T-cell (primary cell): ENCODE results near the gene NEURL1. TPM values are rescaled to one million over a fixed set of nuclear protein-coding genes. Genes with fewer than 3 reads are reported as not detected.

ENCODE experiments used
- ATAC-seq, 4 experiments: fragments of 200-7000 bp in 3 of 4; fragments of 150-1000 bp in 1 of 4; cut with Tn5 transposase; replicated peaks in 1 of 4; 1 replicate in 3 of 4; 2 replicates in 1 of 4; pipeline ENCODE4 v1.10.0; 2021; ENCODE audit warnings: moderate library complexity in 3 of 4, mild to moderate bottlenecking in 2 of 4, moderate number of reproducible peaks in 1 of 4
- CTCF ChIA-PET, 2 donors: fragments of 300-600 bp; sonication (Branson Sonifier 250); formaldehyde crosslinking; loops; one replicate each; lab custom pipeline; 2022; ENCODE audit warnings: antibody characterized with exemption in 2 of 2; lab: Charles Lee
- POLR2A ChIA-PET, 2 donors: fragments of 300-600 bp; sonication (Branson Sonifier 250); formaldehyde crosslinking; loops; one replicate each; lab custom pipeline; 2022; ENCODE audit warnings: antibody characterized with exemption in 2 of 2; lab: Charles Lee
- DNase-seq, 35 experiments: peaks; one replicate each; pipeline versions ENCODE4 v3.0.0 to v3.0.0-alpha.2; 2013 to 2023
- H3K27ac ChIP-seq: one replicate; pipeline ENCODE4 v1.5.1; 2013; ENCODE audit warnings: low read length
- H3K27me3 ChIP-seq, 2 experiments: replicated peaks in 1 of 2; 1 replicate in 1 of 2; 2 replicates in 1 of 2; pipeline versions ENCODE4 v1.6.1 to v1.7.0; 2013; ENCODE audit warnings: low read length in 1 of 2, mixed read lengths in 1 of 2; ENCODE audit not compliant: control insufficient read depth in 2 of 2, insufficient read depth in 2 of 2; ENCODE audit errors: extremely low read depth in 1 of 2
- H3K36me3 ChIP-seq, 2 donors: 1 replicate in 1 of 2; 2 replicates in 1 of 2; pipeline versions ENCODE4 v1.6.1 to v1.7.0; 2013; ENCODE audit warnings: low read length in 1 of 2; ENCODE audit not compliant: control insufficient read depth in 2 of 2, insufficient read depth in 1 of 2; ENCODE audit errors: extremely low read depth in 1 of 2
- H3K4me1 ChIP-seq, 2 experiments: 1 replicate in 1 of 2; 2 replicates in 1 of 2; pipeline versions ENCODE4 v1.6.1 to v1.7.0; 2013; ENCODE audit warnings: low read length in 2 of 2, mixed read lengths in 1 of 2; ENCODE audit not compliant: insufficient read depth in 2 of 2, control insufficient read depth in 1 of 2; ENCODE audit errors: extremely low read depth in 1 of 2
- H3K4me3 ChIP-seq, 2 donors: 1 replicate in 1 of 2; 2 replicates in 1 of 2; pipeline versions ENCODE4 v1.5.1 to v1.7.0; 2013; ENCODE audit warnings: mild to moderate bottlenecking in 2 of 2, low read length in 1 of 2, moderate library complexity in 1 of 2; ENCODE audit not compliant: control insufficient read depth in 1 of 2; ENCODE audit errors: extremely low read depth in 1 of 2
- H3K9me3 ChIP-seq: 2 replicates; pipeline ENCODE4 v1.7.0; 2013
- H3K27ac Mint-ChIP-seq, 2 donors: one replicate each; pipeline ENCODE4 v1.8.0; 2020 to 2021; ENCODE audit warnings: mild to moderate bottlenecking in 2 of 2, mixed read lengths in 2 of 2
- H3K27me3 Mint-ChIP-seq, 2 donors: one replicate each; pipeline ENCODE4 v1.8.0; 2021 to 2022; ENCODE audit warnings: mixed read lengths in 2 of 2
- H3K36me3 Mint-ChIP-seq: one replicate; pipeline ENCODE4 v1.8.0; 2021; ENCODE audit warnings: mixed read lengths
- H3K4me1 Mint-ChIP-seq, 3 donors: one replicate each; pipeline ENCODE4 v1.8.0; 2020 to 2022; ENCODE audit warnings: mixed read lengths in 3 of 3, mild to moderate bottlenecking in 1 of 3
- H3K4me3 Mint-ChIP-seq, 3 donors: one replicate each; pipeline ENCODE4 v1.8.0; 2020 to 2022; ENCODE audit warnings: mild to moderate bottlenecking in 3 of 3, mixed read lengths in 3 of 3, moderate library complexity in 3 of 3
- H3K9me3 Mint-ChIP-seq, 3 donors: one replicate each; pipeline ENCODE4 v1.8.0; 2020 to 2022; ENCODE audit warnings: mixed read lengths in 3 of 3
- WGBS: methylation state at CpG from one replicate; pipeline ENCODE4 v1.1.5; 2013; ENCODE audit warnings: missing lambda C conversion rate; ENCODE audit not compliant: insufficient coverage; 5-methylcytosine and 5-hydroxymethylcytosine counted together
- total RNA-seq, 35 experiments: library from RNA in 6 of 35; stranded (reverse) in 6 of 35; fragments of 120-200 nt in 1 of 35; gene quantifications; one replicate each; pipeline versions ENCODE4 v1.2.1 to v1.2.4 and lab custom pipeline; 2013 to 2026

NEURL1 gene, protein sequence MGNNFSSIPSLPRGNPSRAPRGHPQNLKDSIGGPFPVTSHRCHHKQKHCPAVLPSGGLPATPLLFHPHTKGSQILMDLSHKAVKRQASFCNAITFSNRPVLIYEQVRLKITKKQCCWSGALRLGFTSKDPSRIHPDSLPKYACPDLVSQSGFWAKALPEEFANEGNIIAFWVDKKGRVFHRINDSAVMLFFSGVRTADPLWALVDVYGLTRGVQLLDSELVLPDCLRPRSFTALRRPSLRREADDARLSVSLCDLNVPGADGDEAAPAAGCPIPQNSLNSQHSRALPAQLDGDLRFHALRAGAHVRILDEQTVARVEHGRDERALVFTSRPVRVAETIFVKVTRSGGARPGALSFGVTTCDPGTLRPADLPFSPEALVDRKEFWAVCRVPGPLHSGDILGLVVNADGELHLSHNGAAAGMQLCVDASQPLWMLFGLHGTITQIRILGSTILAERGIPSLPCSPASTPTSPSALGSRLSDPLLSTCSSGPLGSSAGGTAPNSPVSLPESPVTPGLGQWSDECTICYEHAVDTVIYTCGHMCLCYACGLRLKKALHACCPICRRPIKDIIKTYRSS
- total RNA-seq: 1 to 10 TPM in 1 of 5 donors, under 1 TPM in 4; 0.46 to 1.7 (median 0.84) TPM
- 0.50 TPM for total RNA-seq (2013)
- total RNA-seq (lab: John Stamatoyannopoulos, UW): 0.26 to 10.3 (median 1.7) reads per million in 29 experiments

GRCh38 chr10:103493362-103493915 is at the start of gene NEURL1:
TSS of gene NEURL1 (plus strand) at chr10:103493705. CDS start at chr10:103494388, 683 bp downstream.
- Mint-ChIP-seq H3K36me3 (no peaks in the 10 kb centered on the region), H3K27me3 (peaks cover 44 to 48% of the 10 kb centered on the region in 2 donors), H3K4me3 (peak within 1 kb of the TSS; percentile 74 to 83 (median 80)), H3K27ac (no peak within 1 kb of the TSS), H3K9me3 (no peaks in the 10 kb centered on the region), H3K4me1 (peaks cover 11 to 27% (median 17%) of the 10 kb centered on the region in 3 donors)
- Histone ChIP-seq H3K27ac (no peak within 1 kb of the TSS), H3K27me3 (peaks cover 3 to 45% of the 10 kb centered on the region in 2 experiments), H3K9me3 (no peaks in the 10 kb centered on the region), H3K4me1 (peaks cover 0 to 24% of the 10 kb centered on the region in 2 experiments), H3K36me3 (no peaks in the 10 kb centered on the region), H3K4me3 (peak within 1 kb of the TSS; percentile 38 to 56)
- ATAC-seq (peak; percentile 32 to 54 (median 42)), DNase-seq (peak in 7 of 35 experiments; percentile 10 to 42 (median 29))
- ChIA-PET POLR2A (interaction anchor here in 1 of 2 donors (0.5 kb wide), 1 partner anchor 1723 kb away, joined by 9 read pairs; no protein-coding TSS in a partner anchor), CTCF (interaction anchor here (0.5 to 1.7 kb wide), 2 partner anchors 10 to 115 kb away, joined by 3 to 9 read pairs; no protein-coding TSS in a partner anchor)
- WGBS: 3% methylated on average over 65 of the region's 65 CpGs

GRCh38 chr10:103444478-103444877 is 49.0 kb upstream of the NEURL1 start:
- peaks cover 33 to 86% of the 10 kb centered on the region in 2 donors for H3K36me3 ChIP-seq
- Mint-ChIP-seq H3K27ac (peak overlapping the region; percentile 36 to 59), H3K4me1 (peaks cover 22 to 27% (median 23%) of the 10 kb centered on the region in 3 donors), H3K4me3 (no peak overlapping the region), H3K27me3 (no peaks in the 10 kb centered on the region), H3K36me3 (peaks cover 64% of the 10 kb centered on the region), H3K9me3 (no peaks in the 10 kb centered on the region)
- ATAC-seq: no peak
- ChIA-PET POLR2A (no interaction called here), CTCF (no interaction called here)
- H3K4me1 ChIP-seq: peaks cover 0 to 31% of the 10 kb centered on the region in 2 experiments
- 98% methylated on average over 8 of the region's 10 CpGs for WGBS
- H3K4me3 ChIP-seq: no peak overlapping the region
- no peak overlapping the region for H3K27ac ChIP-seq
- DNase-seq: no peak
- no peaks in the 10 kb centered on the region for H3K27me3 ChIP-seq
- H3K9me3 ChIP-seq: no peaks in the 10 kb centered on the region

DNA sequence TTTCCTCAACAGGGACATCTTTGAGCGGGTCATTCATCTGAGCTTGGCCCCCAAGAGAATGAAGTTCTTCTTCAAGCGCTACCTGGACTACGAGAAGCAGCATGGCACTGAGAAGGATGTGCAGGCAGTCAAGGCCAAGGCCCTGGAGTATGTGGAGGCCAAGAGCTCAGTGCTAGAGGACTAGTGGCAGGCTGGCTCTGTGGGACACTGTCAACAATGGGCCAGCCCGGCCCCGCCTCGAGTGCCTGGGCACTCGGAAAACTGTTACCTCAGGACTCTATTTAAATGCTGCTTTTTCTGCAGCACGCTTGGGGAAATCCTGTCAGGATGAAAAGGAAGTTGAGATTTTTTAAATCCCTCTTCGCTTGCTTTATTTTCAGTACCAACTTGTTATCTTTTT is 48.1 kb upstream of the NEURL1 start:
- Histone ChIP-seq H3K4me1 (peaks cover 0 to 40% of the 10 kb centered on the region in 2 experiments), H3K27ac (no peak overlapping the region), H3K4me3 (no peak overlapping the region), H3K9me3 (no peaks in the 10 kb centered on the region), H3K27me3 (no peaks in the 10 kb centered on the region), H3K36me3 (peaks cover 31 to 84% of the 10 kb centered on the region in 2 donors)
- Mint-ChIP-seq H3K27me3 (no peaks in the 10 kb centered on the region), H3K27ac (peak overlapping the region; percentile 52 to 59), H3K4me1 (peaks cover 31 to 36% (median 32%) of the 10 kb centered on the region in 3 donors), H3K36me3 (peaks cover 59% of the 10 kb centered on the region), H3K9me3 (no peaks in the 10 kb centered on the region), H3K4me3 (no peak overlapping the region)
- ATAC-seq: no peak
- no peak for DNase-seq
- ChIA-PET POLR2A (no interaction called here), CTCF (no interaction called here)
- 97% methylated on average over 6 of the region's 9 CpGs for WGBS

DNA sequence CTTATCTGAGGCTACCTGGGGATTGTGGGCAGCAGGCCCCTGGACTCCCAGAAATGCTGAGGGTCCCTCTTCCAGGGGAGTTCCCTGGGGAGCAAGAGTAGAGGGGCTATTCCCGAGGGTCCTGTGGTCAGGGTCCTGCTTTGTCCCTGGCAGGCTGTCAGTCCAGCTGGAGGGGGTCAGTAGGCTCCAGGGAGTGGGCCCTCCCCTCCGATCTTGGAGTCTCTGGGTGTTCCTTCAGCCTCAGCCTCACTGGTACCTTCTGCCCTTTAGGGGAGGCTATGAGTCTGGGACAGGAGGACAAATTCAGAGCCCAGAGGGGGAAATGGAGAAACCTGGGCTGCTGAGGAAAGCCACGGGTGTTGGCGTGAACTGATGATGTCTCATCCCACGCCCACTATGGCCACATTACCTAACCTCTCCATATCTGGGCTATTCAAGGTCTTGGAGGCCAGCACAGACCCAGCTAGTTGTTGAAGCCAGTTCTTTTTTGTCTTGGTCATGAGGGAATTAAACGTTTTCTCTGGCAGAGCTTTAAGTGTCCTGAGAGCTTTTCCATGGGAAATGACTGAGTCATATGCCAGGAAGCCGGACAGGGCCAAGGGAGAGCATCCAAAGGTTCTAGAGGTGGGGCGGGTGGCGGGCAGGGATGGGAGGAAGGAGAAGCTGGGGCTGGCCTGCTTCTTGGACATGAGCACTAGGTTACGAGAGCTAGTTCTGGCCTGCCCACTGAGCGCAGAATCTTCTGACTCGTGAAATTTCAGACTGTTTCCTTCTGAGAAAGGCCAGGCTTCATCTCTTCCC is 47.5 kb upstream of the NEURL1 start:
- CTCF ChIA-PET: no interaction called here
- no peaks in the 10 kb centered on the region for H3K27me3 Mint-ChIP-seq
- DNase-seq: no peak

DNA sequence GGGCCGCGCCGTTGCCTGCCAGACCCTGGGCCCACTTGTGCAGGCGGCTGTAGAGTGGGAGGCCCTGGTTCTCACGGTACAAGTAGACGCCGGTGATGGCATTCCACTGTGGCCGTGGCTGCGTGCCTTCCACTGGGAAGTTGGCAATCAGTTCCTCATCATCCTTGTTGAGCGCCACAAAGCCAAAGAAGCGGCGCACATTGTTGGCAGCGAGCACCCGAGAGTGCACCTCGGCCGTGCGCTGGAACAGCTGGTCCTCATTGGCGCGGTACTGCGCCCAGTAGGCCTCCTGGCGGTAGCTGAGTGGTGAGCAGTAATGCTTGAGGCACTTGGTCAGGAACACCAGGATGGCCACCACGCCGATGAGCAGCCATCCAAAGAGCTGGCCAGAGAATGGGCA is 46.3 kb upstream of the NEURL1 start:
- no peak overlapping the region for H3K4me3 Mint-ChIP-seq
- Histone ChIP-seq H3K27ac (no peak overlapping the region), H3K4me3 (no peak overlapping the region), H3K36me3 (peaks cover 31 to 72% of the 10 kb centered on the region in 2 donors), H3K27me3 (no peaks in the 10 kb centered on the region), H3K4me1 (peaks cover 5 to 56% of the 10 kb centered on the region in 2 experiments), H3K9me3 (no peaks in the 10 kb centered on the region)
- H3K36me3 Mint-ChIP-seq: peaks cover 54% of the 10 kb centered on the region
- no peak for ATAC-seq
- DNase-seq: no peak
- 97% methylated on average over 21 of the region's 23 CpGs for WGBS
- peak overlapping the region in 1 of 2 donors; percentile 52 for H3K27ac Mint-ChIP-seq
- H3K4me1 Mint-ChIP-seq: peaks cover 42 to 44% (median 44%) of the 10 kb centered on the region in 3 donors
- ChIA-PET CTCF (interaction anchor here in 1 of 2 donors (0.6 kb wide), 1 partner anchor 18 kb away, joined by 3 read pairs; no protein-coding TSS in a partner anchor), POLR2A (no interaction called here)
- no peaks in the 10 kb centered on the region for H3K9me3 Mint-ChIP-seq
- no peaks in the 10 kb centered on the region for H3K27me3 Mint-ChIP-seq

More for the DNA sequence above, 47.5 kb upstream of the NEURL1 start:
- peaks cover 37 to 42% (median 38%) of the 10 kb centered on the region in 3 donors for H3K4me1 Mint-ChIP-seq
- H3K27ac Mint-ChIP-seq: peak overlapping the region; percentile 23 to 68
- H3K36me3 Mint-ChIP-seq: peaks cover 57% of the 10 kb centered on the region
- no peak for ATAC-seq
- WGBS: 98% methylated on average over 6 of the region's 12 CpGs
- Histone ChIP-seq H3K4me1 (peaks cover 5 to 46% of the 10 kb centered on the region in 2 experiments), H3K27me3 (no peaks in the 10 kb centered on the region), H3K27ac (no peak overlapping the region), H3K36me3 (peaks cover 31 to 79% of the 10 kb centered on the region in 2 donors), H3K4me3 (no peak overlapping the region), H3K9me3 (no peaks in the 10 kb centered on the region)
- no peaks in the 10 kb centered on the region for H3K9me3 Mint-ChIP-seq
- POLR2A ChIA-PET: interaction anchor here in 1 of 2 donors (0.6 kb wide), 1 partner anchor 1096 kb away, joined by 3 read pairs; no protein-coding TSS in a partner anchor
- no peak overlapping the region for H3K4me3 Mint-ChIP-seq
